Ascending aorta (tissue), 2 donors: ENCODE data around the gene KLHL17. TPM values are rescaled to one million over a fixed set of nuclear protein-coding genes. Genes with fewer than 3 reads are reported as not detected.

Experiments
- DNase-seq, 2 donors: peaks; one replicate each; pipeline ENCODE4 v3.0.0-alpha.2; 2019; ENCODE audit warnings: low spot score in 2 of 2
- H3K27ac ChIP-seq, 2 donors: fragments of 200-600 bp; sonication (generic); one replicate each; pipeline ENCODE4 v1.5.1; 2016 to 2017; ENCODE audit warnings: mild to moderate bottlenecking in 1 of 2
- H3K27me3 ChIP-seq: fragments of 200-600 bp; sonication (generic); one replicate; pipeline ENCODE4 v1.5.1; 2017
- H3K36me3 ChIP-seq, 2 donors: fragments of 200-600 bp; sonication (generic); one replicate each; pipeline ENCODE4 v1.5.1; 2016
- H3K4me1 ChIP-seq, 2 donors: fragments of 200-600 bp; sonication (generic); one replicate each; pipeline ENCODE4 v1.5.1; 2016 to 2017; ENCODE audit warnings: mild to moderate bottlenecking in 1 of 2
- H3K4me3 ChIP-seq, 2 donors: fragments of 200-600 bp; sonication (generic); one replicate each; pipeline ENCODE4 v1.5.1; 2016 to 2017; ENCODE audit warnings: mild to moderate bottlenecking in 1 of 2
- H3K9me3 ChIP-seq, 2 donors: fragments of 200-600 bp; sonication (generic); one replicate each; pipeline ENCODE4 v1.5.1; 2016
- CTCF ChIP-seq, 3 experiments: fragments of 200-600 bp in 2 of 3; fragments of 450-650 bp in 1 of 3; sonication (generic) in 2 of 3; IDR thresholded peaks; one replicate each; pipeline ENCODE4 v1.5.1; 2016 to 2019; ENCODE audit warnings: antibody characterized with exemption in 3 of 3, mild to moderate bottlenecking in 1 of 3, moderate library complexity in 1 of 3
- intact Hi-C: fragments of 100-400 bp; cut with DNase I; formaldehyde crosslinking; loops from one replicate; pipeline ENCODE4 v1.15.1; 2023
- total RNA-seq: library from RNA; depleted of rRNA; stranded (reverse); fragments of >200 nt; gene quantifications from one replicate; pipeline ENCODE4 v1.1.0, GENCODE V29; 2016

Gene KLHL17
- total RNA-seq, 1 donor from 2014 or later: 16.6 TPM

DNA sequence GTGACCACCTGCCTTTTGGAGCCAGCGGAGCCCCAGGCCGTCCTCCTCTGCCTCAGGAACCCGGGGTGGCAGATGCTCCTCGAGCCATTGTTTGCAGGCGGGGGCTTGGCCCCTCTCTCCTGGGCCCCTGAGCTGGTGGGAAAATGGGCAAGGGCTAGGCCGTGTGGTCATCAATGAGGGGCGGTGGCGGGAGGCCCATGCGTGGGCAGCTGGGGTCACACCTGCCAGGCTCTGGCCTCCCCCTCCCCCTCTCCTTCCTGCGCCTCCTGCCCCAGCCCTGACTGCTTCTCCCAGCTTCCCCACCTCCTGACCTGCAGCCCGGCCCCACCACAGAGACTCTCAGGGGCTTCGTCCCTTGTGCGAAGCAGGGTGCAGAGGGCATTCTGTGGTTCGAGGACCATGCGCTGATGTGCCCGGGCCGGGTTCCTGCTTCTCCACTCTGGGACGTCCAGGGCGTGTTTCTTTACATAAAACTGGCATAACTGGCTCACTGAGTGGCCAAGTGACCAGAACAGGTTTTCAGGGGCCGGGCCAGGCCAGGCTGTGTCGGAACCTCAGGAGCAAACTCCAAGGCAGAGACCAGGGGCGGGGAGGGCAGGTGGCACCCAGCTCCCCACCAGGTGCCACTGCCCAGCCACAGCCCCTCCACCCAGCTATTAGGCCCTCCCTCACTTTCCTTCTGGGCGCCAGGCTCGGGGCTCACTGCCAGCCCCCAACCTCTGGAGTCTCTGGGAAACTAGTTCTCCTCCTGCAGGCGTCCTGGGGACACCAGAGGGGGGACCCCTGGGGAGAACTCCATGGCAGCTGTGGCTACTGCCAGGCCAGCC lies 27.4 kb upstream of the KLHL17 start:
- Histone ChIP-seq H3K27ac (no peak overlapping the region), H3K36me3 (no peaks in the 10 kb centered on the region), H3K4me1 (no peaks in the 10 kb centered on the region), H3K27me3 (no peaks in the 10 kb centered on the region), H3K9me3 (no peaks in the 10 kb centered on the region), H3K4me3 (no peak overlapping the region)
- no peak for TF ChIP-seq CTCF (IDR thresholded peaks at IDR 0.05)
- no peak for DNase-seq
- intact Hi-C loops: no loop called here

GRCh38 chr1:933603-933940 lies 26.8 kb upstream of the KLHL17 start:
- no peaks in the 10 kb centered on the region for H3K27me3 ChIP-seq
- H3K4me1 ChIP-seq: no peaks in the 10 kb centered on the region
- H3K27ac ChIP-seq: no peak overlapping the region
- no peak for TF ChIP-seq CTCF (IDR thresholded peaks at IDR 0.05)
- H3K4me3 ChIP-seq: no peak overlapping the region
- H3K9me3 ChIP-seq: no peaks in the 10 kb centered on the region
- no peak for DNase-seq
- intact Hi-C loops: no loop called here
- H3K36me3 ChIP-seq: no peaks in the 10 kb centered on the region

- H3K27ac ChIP-seq: no peak overlapping the region
- H3K4me3 ChIP-seq: no peak overlapping the region
- TF ChIP-seq CTCF (IDR thresholded peaks at IDR 0.05): no peak
These were observed 25.2 kb upstream of the KLHL17 start for GRCh38 chr1:934991-935750.

DNA sequence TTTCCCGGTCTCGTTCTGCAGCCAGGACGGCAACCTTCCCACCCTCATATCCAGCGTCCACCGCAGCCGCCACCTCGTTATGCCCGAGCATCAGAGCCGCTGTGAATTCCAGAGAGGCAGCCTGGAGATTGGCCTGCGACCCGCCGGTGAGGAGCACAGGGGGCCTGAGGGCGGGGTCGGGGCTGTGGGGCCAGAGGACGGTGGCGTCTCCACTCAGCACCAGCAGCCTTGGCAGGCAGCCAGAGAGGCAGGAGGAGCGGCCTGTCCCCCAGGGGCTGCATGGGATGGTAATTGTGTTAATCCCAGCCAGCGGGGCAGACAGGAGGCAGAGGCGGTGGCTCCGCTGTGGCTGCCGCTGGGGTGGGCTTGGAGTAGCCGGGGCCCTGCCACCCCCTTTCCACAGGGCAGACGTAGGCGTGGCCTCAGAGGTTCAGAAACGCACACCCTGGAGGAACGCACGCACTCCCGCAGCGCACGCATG lies 24.6 kb upstream of the KLHL17 start:
- DNase-seq: no peak
- intact Hi-C loops: no loop called here
- no peak for TF ChIP-seq CTCF (IDR thresholded peaks at IDR 0.05)
- Histone ChIP-seq H3K4me1 (peaks cover 7 to 10% of the 10 kb centered on the region in 2 donors), H3K4me3 (no peak overlapping the region), H3K9me3 (no peaks in the 10 kb centered on the region), H3K27ac (no peak overlapping the region), H3K27me3 (peaks cover 3% of the 10 kb centered on the region), H3K36me3 (no peaks in the 10 kb centered on the region)

More at GRCh38 chr1:934991-935750, 25.2 kb upstream of the KLHL17 start:
- H3K27me3 ChIP-seq: peaks cover 3% of the 10 kb centered on the region
- intact Hi-C loops: no loop called here
- no peaks in the 10 kb centered on the region for H3K9me3 ChIP-seq
- DNase-seq: no peak
- peaks cover 4 to 5% of the 10 kb centered on the region in 2 donors for H3K4me1 ChIP-seq
- no peaks in the 10 kb centered on the region for H3K36me3 ChIP-seq

DNA sequence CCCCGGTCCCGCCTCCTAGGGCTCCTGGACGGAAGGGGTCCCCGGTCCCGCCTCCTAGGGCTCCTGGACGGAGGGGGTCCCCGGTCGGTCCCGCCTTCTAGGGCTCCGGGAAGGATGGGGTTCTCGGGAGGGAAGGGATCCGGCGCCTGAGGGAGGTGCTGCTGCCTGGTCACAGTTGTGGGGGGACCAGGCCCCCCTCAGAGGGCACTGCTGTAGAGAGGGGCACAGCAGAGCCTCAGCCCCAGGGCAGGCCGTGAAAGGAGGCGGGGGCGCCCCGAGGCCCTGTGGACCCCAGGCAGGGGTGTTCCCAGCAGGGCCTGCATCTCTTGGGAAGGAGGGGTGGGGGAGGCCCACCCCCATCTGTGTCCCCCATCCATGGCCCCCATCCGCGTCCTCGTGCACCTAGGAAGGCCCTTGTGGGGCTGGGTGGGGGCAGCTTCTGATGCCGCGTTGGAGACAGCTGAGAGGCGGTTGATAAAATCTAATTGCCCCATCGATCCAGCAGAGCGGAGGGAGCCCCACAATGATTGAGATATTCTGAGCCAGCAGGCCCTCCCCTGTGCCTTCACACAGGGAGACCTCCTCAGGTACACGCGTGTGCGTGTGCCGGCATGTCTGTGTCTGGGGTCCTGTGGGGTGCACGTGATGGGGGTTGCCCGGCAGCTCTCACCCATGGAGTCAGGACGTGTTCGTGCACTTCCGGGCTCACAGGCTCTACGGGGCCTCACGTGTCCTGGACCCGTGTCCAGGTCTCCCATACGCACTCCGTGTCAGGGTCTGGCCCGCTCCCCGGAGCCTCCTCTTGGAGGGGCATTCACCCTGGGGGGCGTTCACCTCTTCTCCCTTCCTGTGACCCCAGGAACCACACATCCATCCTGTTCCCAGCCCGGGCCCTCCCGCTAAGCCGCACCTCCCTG lies 23.8 kb upstream of the KLHL17 start:
- peaks cover 13 to 16% of the 10 kb centered on the region in 2 donors for H3K4me1 ChIP-seq
- no peak overlapping the region for H3K4me3 ChIP-seq
- peaks cover 3% of the 10 kb centered on the region for H3K27me3 ChIP-seq
- H3K9me3 ChIP-seq: no peaks in the 10 kb centered on the region
- intact Hi-C loops: no loop called here
- DNase-seq: no peak
- no peaks in the 10 kb centered on the region for H3K36me3 ChIP-seq
- no peak for TF ChIP-seq CTCF (IDR thresholded peaks at IDR 0.05)
- H3K27ac ChIP-seq: no peak overlapping the region
